HL-60 (cell line): ENCODE data around the gene COA4.

ENCODE experiments used
- DNase-seq, 2 experiments: peaks; one replicate each; pipeline ENCODE4 v3.0.0-alpha.2; 2010 to 2020; ENCODE audit warnings: low read depth in 1 of 2, low spot score in 1 of 2
- H3K27ac ChIP-seq: fragments of 250-450 bp; sonication (Bioruptor Pico); replicated peaks from 2 replicates; pipeline ENCODE4 v1.5.1; 2020; ENCODE audit warnings: mild to moderate bottlenecking, moderate library complexity
- H3K27me3 ChIP-seq: fragments of 250-450 bp; sonication (Bioruptor Pico); 2 replicates; pipeline ENCODE4 v1.5.1; 2021; ENCODE audit warnings: mild to moderate bottlenecking, moderate library complexity; ENCODE audit not compliant: insufficient read depth, poor library complexity, severe bottlenecking
- H3K4me3 ChIP-seq: replicated peaks from 2 replicates; pipeline ENCODE4 v1.5.1; 2011; ENCODE audit warnings: mild to moderate bottlenecking, control low read depth, low read length; ENCODE audit not compliant: insufficient read depth
- CTCF ChIP-seq: IDR thresholded peaks from one replicate; pipeline ENCODE4 v1.5.1; 2011; ENCODE audit warnings: low read length, control low read depth, inconsistent platforms; ENCODE audit not compliant: insufficient read depth
- GABPA ChIP-seq: IDR thresholded peaks from 2 replicates; pipeline ENCODE4 v1.6.1; 2012; ENCODE audit warnings: low read depth
- POLR2AphosphoS5 ChIP-seq: IDR thresholded peaks from 2 replicates; pipeline ENCODE4 v1.6.1; 2012; ENCODE audit warnings: low read depth
- REST ChIP-seq: IDR thresholded peaks from 2 replicates; pipeline ENCODE4 v1.6.1; 2012; ENCODE audit warnings: low read depth; ENCODE audit not compliant: insufficient replicate concordance
- SPI1 ChIP-seq: IDR thresholded peaks from 2 replicates; pipeline ENCODE4 v1.6.1; 2012; ENCODE audit warnings: low read depth, mild to moderate bottlenecking, borderline replicate concordance

Gene COA4

DNA sequence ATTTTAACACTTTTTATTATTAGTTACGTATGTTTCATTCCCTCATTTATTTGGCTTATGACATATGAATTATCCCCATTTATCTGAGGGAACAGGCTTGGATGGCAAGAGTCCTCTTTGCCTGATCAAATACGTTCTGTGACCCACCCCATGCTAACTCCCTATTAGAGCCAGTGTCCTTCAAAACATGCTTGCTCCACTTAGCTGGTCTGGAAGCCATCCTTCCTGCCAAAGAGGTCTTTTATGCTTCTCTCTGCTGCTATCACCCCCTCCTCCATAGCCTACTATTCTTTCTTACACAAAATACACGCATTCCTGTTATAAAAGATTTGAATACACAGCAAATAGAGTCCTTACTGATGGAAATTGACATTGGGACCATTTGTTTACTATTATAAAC lies 6.4 kb downstream of the COA4 start:
- no peak overlapping the region for H3K27ac ChIP-seq
- no peak for TF ChIP-seq SPI1
- no peak for TF ChIP-seq REST
- no peak for TF ChIP-seq CTCF
- no peak for TF ChIP-seq POLR2AphosphoS5
- no peak for TF ChIP-seq GABPA
- DNase-seq = no peak
- H3K4me3 ChIP-seq = no peak overlapping the region
- H3K27me3 ChIP-seq = no peaks in the 10 kb centered on the region

- TF ChIP-seq SPI1 = no peak
- TF ChIP-seq POLR2AphosphoS5 = no peak
- no peak for TF ChIP-seq GABPA
- no peak for TF ChIP-seq CTCF
- TF ChIP-seq REST = no peak
- no peak for DNase-seq
- Histone ChIP-seq H3K4me3 (no peak overlapping the region), H3K27me3 (no peaks in the 10 kb centered on the region), H3K27ac (no peak overlapping the region)
These were observed 7.2 kb downstream of the COA4 start for GRCh38 chr11:73869332-73869949.

DNA sequence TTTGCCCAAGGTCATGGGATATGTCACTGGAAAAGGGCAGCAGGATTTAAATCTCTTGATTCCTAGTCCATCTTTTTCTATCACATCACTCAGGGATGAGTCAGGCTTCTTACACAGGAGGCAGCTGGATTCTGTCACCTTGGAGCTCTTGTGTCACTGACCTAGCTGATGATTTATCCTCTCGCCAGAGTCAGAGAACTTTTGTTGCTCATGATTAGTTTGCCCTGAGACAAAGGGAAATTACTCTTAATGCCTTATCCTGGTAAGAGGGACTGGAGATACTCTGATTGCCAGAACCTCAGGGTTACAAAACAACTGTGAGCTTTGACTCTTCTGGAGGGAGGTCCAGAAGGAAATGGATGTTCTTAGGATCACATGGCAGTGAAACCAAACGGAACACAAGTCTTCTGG lies 10.1 kb downstream of the COA4 start:
- Histone ChIP-seq H3K27ac (no peak overlapping the region), H3K27me3 (no peaks in the 10 kb centered on the region), H3K4me3 (no peak overlapping the region)
- TF ChIP-seq REST (no peak), CTCF (no peak), POLR2AphosphoS5 (no peak), GABPA (no peak), SPI1 (no peak)
- no peak for DNase-seq
